ENCODE measurements around the gene TMEM184B.

The TMEM184B gene

DNA sequence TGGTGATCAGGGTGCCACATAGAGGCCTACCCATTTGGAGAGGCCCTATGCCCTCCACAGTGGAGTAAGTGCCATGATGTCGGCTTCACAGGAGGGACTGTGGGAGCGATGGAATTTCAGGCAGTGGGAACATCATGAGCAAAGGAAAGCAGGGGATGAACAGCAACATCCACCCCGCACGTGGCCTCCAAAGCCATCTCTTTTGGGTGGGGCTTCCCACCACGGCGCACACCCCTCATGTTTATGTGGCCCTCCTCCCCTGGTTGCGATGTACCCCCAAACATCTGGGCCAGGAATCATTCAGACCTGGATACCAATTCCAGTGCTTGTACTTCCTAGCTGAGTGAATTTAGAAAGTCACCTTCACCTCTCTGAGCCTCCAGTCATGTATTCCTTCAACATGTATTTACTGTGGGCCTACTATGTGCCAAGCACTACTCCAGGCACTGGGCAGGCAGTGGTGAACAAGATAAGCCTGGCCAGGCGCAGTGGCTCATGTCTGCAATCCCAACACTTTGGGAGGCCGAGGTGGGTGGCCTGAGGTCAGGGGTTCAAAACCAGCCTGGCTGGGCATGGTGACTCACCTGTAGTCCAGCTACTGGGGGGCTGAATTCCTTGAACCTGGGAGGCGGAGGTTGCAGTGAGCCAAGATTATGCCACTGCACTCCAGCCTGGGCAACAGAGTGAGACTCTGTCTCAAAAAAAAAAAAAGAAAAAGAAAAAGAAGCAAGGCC, 72.8 kb downstream of the TMEM184B start:
- TF ChIP-seq, protein P1, sequence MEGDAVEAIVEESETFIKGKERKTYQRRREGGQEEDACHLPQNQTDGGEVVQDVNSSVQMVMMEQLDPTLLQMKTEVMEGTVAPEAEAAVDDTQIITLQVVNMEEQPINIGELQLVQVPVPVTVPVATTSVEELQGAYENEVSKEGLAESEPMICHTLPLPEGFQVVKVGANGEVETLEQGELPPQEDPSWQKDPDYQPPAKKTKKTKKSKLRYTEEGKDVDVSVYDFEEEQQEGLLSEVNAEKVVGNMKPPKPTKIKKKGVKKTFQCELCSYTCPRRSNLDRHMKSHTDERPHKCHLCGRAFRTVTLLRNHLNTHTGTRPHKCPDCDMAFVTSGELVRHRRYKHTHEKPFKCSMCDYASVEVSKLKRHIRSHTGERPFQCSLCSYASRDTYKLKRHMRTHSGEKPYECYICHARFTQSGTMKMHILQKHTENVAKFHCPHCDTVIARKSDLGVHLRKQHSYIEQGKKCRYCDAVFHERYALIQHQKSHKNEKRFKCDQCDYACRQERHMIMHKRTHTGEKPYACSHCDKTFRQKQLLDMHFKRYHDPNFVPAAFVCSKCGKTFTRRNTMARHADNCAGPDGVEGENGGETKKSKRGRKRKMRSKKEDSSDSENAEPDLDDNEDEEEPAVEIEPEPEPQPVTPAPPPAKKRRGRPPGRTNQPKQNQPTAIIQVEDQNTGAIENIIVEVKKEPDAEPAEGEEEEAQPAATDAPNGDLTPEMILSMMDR (conservative IDR thresholded peaks at IDR 0.05) = no peak
- TF ChIP-seq ZFX (IDR thresholded peaks at IDR 0.05) = no peak
- no peak overlapping the region for H3K27ac ChIP-seq

DNA sequence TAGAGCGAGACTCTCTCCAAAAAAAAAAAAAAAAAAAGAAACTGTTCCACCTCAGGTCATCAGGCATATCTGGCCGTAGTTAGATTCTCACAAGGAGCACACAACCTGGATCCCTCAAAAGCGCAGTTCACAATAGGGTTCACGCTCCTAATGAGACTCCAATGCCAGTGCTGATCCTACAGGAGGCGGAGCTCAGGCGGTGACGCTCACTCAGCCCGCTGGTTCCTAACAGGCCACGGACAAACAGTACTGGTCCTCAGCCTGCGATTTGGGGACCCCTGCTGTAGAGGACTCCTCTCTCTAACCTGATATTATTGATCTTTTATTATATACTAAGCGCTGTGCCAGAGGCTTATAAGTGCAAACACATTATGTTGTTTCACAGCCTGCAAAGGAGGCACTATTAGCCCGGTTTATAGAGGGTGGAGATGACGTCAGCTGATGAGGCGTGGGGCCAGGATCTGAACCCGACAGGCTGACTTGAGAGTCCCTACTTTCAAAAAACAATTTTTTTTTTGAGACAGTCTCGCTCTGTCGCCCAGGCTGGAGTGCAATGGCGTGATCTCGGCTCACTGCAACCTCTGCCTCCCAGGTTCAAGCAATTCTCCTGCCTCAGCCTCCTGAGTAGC, 75.9 kb downstream of the TMEM184B start:
- TF ChIP-seq, protein P1 (conservative IDR thresholded peaks at IDR 0.05) = no peak
- TF ChIP-seq ZFX (IDR thresholded peaks at IDR 0.05) = no peak
- H3K27ac ChIP-seq = no peak overlapping the region

DNA sequence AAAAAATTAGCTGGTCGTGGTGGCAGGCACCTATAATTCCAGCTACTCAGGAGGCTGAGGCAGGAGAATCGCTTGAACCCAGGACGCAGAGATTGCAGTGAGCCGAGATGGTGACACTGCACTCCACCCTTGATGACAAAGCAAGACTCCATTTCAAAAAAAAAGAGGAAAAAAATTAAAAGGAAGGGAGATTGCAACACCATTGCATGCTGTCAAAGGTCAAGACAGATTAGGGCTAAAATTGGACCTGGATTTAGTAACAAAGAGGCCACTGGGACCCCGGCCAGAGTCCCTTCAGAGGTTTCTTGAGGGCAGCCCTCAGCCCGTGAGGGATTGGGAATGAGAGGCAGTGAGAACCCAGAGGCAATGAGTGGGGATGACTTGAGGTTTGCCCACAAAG, 79.2 kb downstream of the TMEM184B start:
- TF ChIP-seq, protein P1 (conservative IDR thresholded peaks at IDR 0.05) = no peak
- TF ChIP-seq ZFX (IDR thresholded peaks at IDR 0.05) = no peak

DNA sequence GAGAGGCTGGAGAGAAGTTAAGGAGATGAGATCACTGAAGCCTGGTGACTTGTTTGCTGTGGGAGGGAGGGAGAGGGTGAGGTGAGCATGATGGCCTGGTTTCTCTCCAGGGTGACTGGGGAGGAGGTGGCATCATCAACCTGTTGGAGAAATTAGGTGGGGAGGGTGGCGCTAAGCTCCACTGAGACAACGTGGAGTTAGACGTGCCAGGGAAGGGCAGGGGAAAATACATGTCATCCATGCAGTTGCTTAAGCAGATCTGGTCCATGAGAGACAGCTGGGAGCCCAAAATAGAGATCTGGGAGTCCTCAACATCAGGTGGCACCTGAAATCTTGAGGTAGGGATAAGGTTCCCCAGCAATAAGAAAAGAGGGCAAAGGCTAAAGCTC, 80.3 kb downstream of the TMEM184B start:
- H3K27ac ChIP-seq = no peak overlapping the region
- TF ChIP-seq, protein P1 (conservative IDR thresholded peaks at IDR 0.05) = no peak
- no peak for TF ChIP-seq ZFX (IDR thresholded peaks at IDR 0.05)

More for the DNA sequence above, 79.2 kb downstream of the TMEM184B start:
- H3K27ac ChIP-seq = no peak overlapping the region

DNA sequence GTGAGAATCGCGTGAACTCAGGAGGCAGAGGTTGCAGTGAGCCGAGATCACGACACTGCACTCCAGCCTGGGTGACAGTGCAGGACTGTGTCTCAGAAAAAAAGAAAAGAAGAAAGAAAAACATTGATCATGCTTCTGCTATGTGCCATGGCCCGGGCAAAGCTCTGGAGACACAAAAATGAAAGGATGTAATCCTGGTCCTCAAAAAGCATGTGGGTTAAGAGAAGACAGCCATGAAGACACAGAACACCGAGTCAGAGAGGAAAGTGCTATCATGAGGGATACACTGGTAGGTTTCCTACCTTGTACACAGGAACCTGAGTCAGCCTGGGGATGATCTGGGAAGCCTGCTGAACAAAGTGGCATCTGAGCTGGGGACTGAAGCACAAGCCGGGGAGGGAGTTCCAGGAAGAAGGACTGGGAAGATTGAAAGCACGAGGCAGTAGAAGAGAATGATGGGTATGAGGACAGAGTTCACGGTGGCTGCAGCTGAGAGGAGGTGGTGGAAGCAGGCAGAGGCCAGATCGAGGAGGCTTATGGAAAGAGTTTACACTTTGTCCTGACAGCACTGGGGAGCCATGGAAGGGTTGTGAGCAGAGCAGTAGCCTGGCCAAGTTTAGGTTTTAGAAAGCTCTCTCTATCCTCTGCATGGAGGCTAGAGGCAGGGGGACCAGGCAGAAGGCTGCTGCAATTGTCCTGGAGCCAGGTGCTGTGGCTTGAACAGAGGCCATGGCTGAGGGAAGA, 80.9 kb downstream of the TMEM184B start:
- TF ChIP-seq ZFX (IDR thresholded peaks at IDR 0.05) = no peak
- TF ChIP-seq, protein P1 (conservative IDR thresholded peaks at IDR 0.05) = no peak
- H3K27ac ChIP-seq = no peak overlapping the region

DNA sequence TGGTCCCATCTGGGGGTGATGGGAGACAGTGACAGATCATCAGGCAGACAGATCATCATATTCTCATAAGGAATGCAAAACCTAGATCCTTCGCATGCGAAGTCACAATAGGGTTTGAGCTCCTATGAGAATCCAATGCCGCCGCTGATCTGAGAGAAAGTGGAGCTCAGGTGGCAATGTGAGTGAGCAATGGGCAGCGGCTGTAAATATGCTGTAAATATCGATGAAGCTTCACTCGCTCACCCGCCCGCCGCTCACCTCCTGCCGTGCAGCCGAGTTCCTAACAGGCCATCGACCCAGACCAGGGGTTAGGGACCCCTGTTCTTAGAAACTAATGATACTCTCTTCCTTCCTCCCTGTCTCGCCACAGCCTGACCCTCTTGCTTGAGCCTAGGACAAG, 81.8 kb downstream of the TMEM184B start:
- TF ChIP-seq, protein P1 (conservative IDR thresholded peaks at IDR 0.05) = no peak
- TF ChIP-seq ZFX (IDR thresholded peaks at IDR 0.05) = no peak
- no peak overlapping the region for H3K27ac ChIP-seq

DNA sequence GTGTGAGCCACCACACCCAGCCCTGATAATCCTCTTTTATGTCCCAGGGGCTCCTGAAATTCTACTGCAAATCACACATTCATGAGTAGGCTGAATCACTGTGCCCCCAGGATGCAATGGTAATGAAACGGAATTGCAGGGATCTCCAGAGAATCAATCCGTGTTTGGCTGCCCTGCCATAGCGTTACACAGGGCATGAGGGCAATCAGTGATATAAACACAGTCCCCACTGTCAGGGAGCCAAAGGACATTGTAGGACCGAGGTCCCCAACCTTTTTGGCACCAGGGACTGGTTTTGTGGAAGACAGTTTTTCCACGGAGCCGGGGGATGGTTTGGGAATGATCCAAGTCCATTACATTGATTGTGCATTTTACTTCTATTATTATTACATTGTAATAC, 82.2 kb downstream of the TMEM184B start:
- no peak overlapping the region for H3K27ac ChIP-seq
- TF ChIP-seq, protein P1 (conservative IDR thresholded peaks at IDR 0.05) = no peak
- TF ChIP-seq ZFX (IDR thresholded peaks at IDR 0.05) = no peak
